ENCODE results near the gene SSC5D.
"Not testable (repeated sequence)": the region's sequence is repeated elsewhere in the genome, so short reads cannot be mapped to it uniquely, and the experiment has no call there.

Gene SSC5D

GRCh38 chr19:55495646-55496349 lies 7.6 kb downstream of the SSC5D start:
- Histone ChIP-seq H3K36me3 (ENCODE audit: control insufficient read depth in 1 of 2, insufficient read depth in 2 of 2, low read length in 2 of 2) (no peaks in the 10 kb centered on the region), H3K9me3 (ENCODE audit: control insufficient read depth in 1 of 2, low read length in 2 of 2) (no peaks in the 10 kb centered on the region), H3K27me3 (ENCODE audit: control insufficient read depth in 1 of 2, insufficient read depth in 2 of 2, low read length in 2 of 2) (peaks cover 0 to 21% of the 10 kb centered on the region in 2 donors), H3K4me3 (ENCODE audit: low read depth in 1 of 2, low read length in 2 of 2) (no peak overlapping the region), H3K4me1 (ENCODE audit: control insufficient read depth in 1 of 2, insufficient read depth in 2 of 2, low read length in 2 of 2) (peaks cover 0 to 3% of the 10 kb centered on the region in 2 donors), H3K27ac (ENCODE audit: low read depth, low read length) (no peak overlapping the region), H3K9ac (ENCODE audit: low read depth in 1 of 2, low read length in 2 of 2) (no peak overlapping the region)

GRCh38 chr19:55496820-55497219 lies 8.6 kb downstream of the SSC5D start:
- not testable (repeated sequence) for H3K36me3 ChIP-seq (ENCODE audit: control insufficient read depth in 1 of 2, insufficient read depth in 2 of 2, low read length in 2 of 2); H3K27ac ChIP-seq (ENCODE audit: low read depth, low read length); H3K4me3 ChIP-seq (ENCODE audit: low read depth in 1 of 2, low read length in 2 of 2); H3K4me1 ChIP-seq (ENCODE audit: control insufficient read depth in 1 of 2, insufficient read depth in 2 of 2, low read length in 2 of 2); H3K9me3 ChIP-seq (ENCODE audit: control insufficient read depth in 1 of 2, low read length in 2 of 2); H3K9ac ChIP-seq (ENCODE audit: low read depth in 1 of 2, low read length in 2 of 2)
- H3K27me3 ChIP-seq (ENCODE audit: control insufficient read depth in 1 of 2, insufficient read depth in 2 of 2, low read length in 2 of 2) = peaks cover 0 to 17% of the 10 kb centered on the region in 2 donors

DNA sequence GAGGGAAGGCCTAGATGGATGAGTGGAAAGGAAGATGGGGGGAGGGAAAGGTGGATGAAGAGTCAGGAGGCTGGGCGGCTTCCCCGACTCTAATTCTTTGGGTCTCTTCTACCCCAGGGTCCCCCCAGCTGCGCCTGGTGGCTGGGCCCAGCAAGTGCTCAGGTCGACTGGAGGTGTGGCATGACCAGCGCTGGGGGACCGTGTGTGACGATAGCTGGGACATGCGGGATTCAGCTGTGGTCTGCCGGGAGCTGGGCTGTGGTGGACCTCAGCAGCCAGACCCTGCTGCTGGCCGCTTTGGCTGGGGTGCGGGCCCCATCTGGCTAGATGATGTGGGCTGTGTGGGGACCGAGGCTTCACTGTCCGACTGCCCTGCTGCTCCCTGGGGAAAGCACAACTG lies 9.5 kb downstream of the SSC5D start:
- Histone ChIP-seq H3K9ac (ENCODE audit: low read depth in 1 of 2, low read length in 2 of 2) (no peak overlapping the region), H3K36me3 (ENCODE audit: control insufficient read depth in 1 of 2, insufficient read depth in 2 of 2, low read length in 2 of 2) (no peaks in the 10 kb centered on the region), H3K4me1 (ENCODE audit: control insufficient read depth in 1 of 2, insufficient read depth in 2 of 2, low read length in 2 of 2) (no peaks in the 10 kb centered on the region), H3K9me3 (ENCODE audit: control insufficient read depth in 1 of 2, low read length in 2 of 2) (no peaks in the 10 kb centered on the region), H3K4me3 (ENCODE audit: low read depth in 1 of 2, low read length in 2 of 2) (no peak overlapping the region), H3K27ac (ENCODE audit: low read depth, low read length) (no peak overlapping the region), H3K27me3 (ENCODE audit: control insufficient read depth in 1 of 2, insufficient read depth in 2 of 2, low read length in 2 of 2) (peaks cover 0 to 11% of the 10 kb centered on the region in 2 donors)

GRCh38 chr19:55498246-55498840 lies 10.1 kb downstream of the SSC5D start:
- Histone ChIP-seq H3K27ac (ENCODE audit: low read depth, low read length) (no peak overlapping the region), H3K4me3 (ENCODE audit: low read depth in 1 of 2, low read length in 2 of 2) (no peak overlapping the region), H3K9me3 (ENCODE audit: control insufficient read depth in 1 of 2, low read length in 2 of 2) (no peaks in the 10 kb centered on the region), H3K4me1 (ENCODE audit: control insufficient read depth in 1 of 2, insufficient read depth in 2 of 2, low read length in 2 of 2) (no peaks in the 10 kb centered on the region), H3K27me3 (ENCODE audit: control insufficient read depth in 1 of 2, insufficient read depth in 2 of 2, low read length in 2 of 2) (peaks cover 0 to 8% of the 10 kb centered on the region in 2 donors), H3K36me3 (ENCODE audit: control insufficient read depth in 1 of 2, insufficient read depth in 2 of 2, low read length in 2 of 2) (no peaks in the 10 kb centered on the region), H3K9ac (ENCODE audit: low read depth in 1 of 2, low read length in 2 of 2) (no peak overlapping the region)

DNA sequence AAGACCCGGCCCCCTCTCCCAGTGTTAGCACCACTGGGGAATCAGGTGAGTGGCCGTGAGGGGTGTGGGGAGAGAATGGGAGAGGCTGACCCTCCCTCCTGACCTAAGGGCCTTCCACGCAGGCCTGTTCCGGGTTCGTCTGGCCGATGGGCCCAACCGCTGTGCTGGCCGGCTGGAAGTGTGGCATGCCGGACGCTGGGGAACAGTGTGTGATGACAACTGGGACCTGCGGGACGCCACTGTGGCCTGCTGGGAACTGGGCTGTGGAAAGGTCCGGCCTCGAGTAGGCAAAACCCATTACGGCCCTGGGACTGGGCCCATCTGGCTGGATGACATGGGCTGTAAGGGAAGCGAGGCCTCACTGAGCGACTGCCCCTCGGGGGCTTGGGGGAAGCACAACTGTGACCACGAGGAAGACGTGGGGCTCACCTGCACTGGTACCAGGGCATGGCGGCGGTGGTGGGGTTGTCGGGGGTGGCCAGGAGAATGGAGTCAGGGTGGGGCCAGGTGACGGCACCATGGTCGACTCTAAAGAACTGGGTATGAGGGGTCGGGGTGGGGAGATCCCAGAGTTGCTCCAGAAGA lies 12.2 kb downstream of the SSC5D start:
- Histone ChIP-seq H3K4me3 (ENCODE audit: low read depth in 1 of 2, low read length in 2 of 2) (no peak overlapping the region), H3K27me3 (ENCODE audit: control insufficient read depth in 1 of 2, insufficient read depth in 2 of 2, low read length in 2 of 2) (no peaks in the 10 kb centered on the region), H3K9ac (ENCODE audit: low read depth in 1 of 2, low read length in 2 of 2) (no peak overlapping the region), H3K36me3 (ENCODE audit: control insufficient read depth in 1 of 2, insufficient read depth in 2 of 2, low read length in 2 of 2) (no peaks in the 10 kb centered on the region), H3K4me1 (ENCODE audit: control insufficient read depth in 1 of 2, insufficient read depth in 2 of 2, low read length in 2 of 2) (no peaks in the 10 kb centered on the region), H3K9me3 (ENCODE audit: control insufficient read depth in 1 of 2, low read length in 2 of 2) (no peaks in the 10 kb centered on the region), H3K27ac (ENCODE audit: low read depth, low read length) (no peak overlapping the region)

GRCh38 chr19:55502197-55502952 lies 14.1 kb downstream of the SSC5D start:
- no peaks in the 10 kb centered on the region for H3K4me1 ChIP-seq (ENCODE audit: control insufficient read depth in 1 of 2, insufficient read depth in 2 of 2, low read length in 2 of 2)
- no peak overlapping the region for H3K27ac ChIP-seq (ENCODE audit: low read depth, low read length)
- no peaks in the 10 kb centered on the region for H3K27me3 ChIP-seq (ENCODE audit: control insufficient read depth in 1 of 2, insufficient read depth in 2 of 2, low read length in 2 of 2)
- H3K9ac ChIP-seq (ENCODE audit: low read depth in 1 of 2, low read length in 2 of 2) = no peak overlapping the region
- no peaks in the 10 kb centered on the region for H3K36me3 ChIP-seq (ENCODE audit: control insufficient read depth in 1 of 2, insufficient read depth in 2 of 2, low read length in 2 of 2)
- H3K4me3 ChIP-seq (ENCODE audit: low read depth in 1 of 2, low read length in 2 of 2) = no peak overlapping the region
- no peaks in the 10 kb centered on the region for H3K9me3 ChIP-seq (ENCODE audit: control insufficient read depth in 1 of 2, low read length in 2 of 2)

DNA sequence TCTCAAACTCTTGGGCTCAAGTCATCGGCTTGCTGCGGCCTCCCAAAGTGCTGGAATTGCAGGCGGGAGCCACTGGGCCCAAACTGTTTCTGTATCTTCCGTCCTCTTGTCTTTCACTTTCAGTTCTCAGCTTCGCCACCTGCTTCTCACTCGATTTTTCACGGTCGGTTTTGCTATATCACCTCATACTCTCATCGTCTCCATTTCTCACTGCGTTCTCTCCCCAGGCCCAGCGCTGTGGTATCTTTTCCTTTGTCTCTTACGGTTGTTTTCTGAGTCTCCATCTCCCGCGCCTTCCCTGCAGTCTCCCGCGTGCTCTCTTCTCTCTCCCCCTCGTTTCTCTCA lies 14.9 kb downstream of the SSC5D start:
- Histone ChIP-seq H3K9ac (ENCODE audit: low read depth in 1 of 2, low read length in 2 of 2) (no peak overlapping the region), H3K27ac (ENCODE audit: low read depth, low read length) (no peak overlapping the region), H3K4me3 (ENCODE audit: low read depth in 1 of 2, low read length in 2 of 2) (peak overlapping the region in 1 of 2 donors; percentile 3), H3K36me3 (ENCODE audit: control insufficient read depth in 1 of 2, insufficient read depth in 2 of 2, low read length in 2 of 2) (no peaks in the 10 kb centered on the region), H3K9me3 (ENCODE audit: control insufficient read depth in 1 of 2, low read length in 2 of 2) (no peaks in the 10 kb centered on the region), H3K27me3 (ENCODE audit: control insufficient read depth in 1 of 2, insufficient read depth in 2 of 2, low read length in 2 of 2) (no peaks in the 10 kb centered on the region), H3K4me1 (ENCODE audit: control insufficient read depth in 1 of 2, insufficient read depth in 2 of 2, low read length in 2 of 2) (peaks cover 0 to 2% of the 10 kb centered on the region in 2 donors)

GRCh38 chr19:55503502-55504251 lies 15.4 kb downstream of the SSC5D start:
- Histone ChIP-seq H3K9ac (ENCODE audit: low read depth in 1 of 2, low read length in 2 of 2) (no peak overlapping the region), H3K36me3 (ENCODE audit: control insufficient read depth in 1 of 2, insufficient read depth in 2 of 2, low read length in 2 of 2) (no peaks in the 10 kb centered on the region), H3K9me3 (ENCODE audit: control insufficient read depth in 1 of 2, low read length in 2 of 2) (no peaks in the 10 kb centered on the region), H3K4me3 (ENCODE audit: low read depth in 1 of 2, low read length in 2 of 2) (peak overlapping the region; percentile 64 to 74), H3K4me1 (ENCODE audit: control insufficient read depth in 1 of 2, insufficient read depth in 2 of 2, low read length in 2 of 2) (peaks cover 0 to 4% of the 10 kb centered on the region in 2 donors), H3K27me3 (ENCODE audit: control insufficient read depth in 1 of 2, insufficient read depth in 2 of 2, low read length in 2 of 2) (no peaks in the 10 kb centered on the region), H3K27ac (ENCODE audit: low read depth, low read length) (peak overlapping the region; percentile 8)

DNA sequence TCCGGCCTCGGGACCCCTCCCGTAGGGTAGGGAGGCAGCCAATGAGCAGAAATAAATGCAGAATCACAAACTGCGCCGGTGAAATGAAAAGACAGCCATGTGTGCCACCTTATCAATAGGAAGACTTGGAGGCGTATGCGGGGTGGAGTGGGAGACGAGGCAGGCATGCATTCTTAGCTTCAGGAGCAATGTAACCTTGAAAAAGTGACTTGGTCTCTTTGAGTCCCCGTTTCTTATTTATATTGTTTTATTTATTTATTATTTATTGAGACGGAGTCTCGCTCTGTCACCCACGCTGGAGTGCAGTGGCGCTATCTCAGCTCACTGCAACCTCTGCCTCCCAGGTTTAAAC lies 16.0 kb downstream of the SSC5D start:
- Histone ChIP-seq H3K27me3 (ENCODE audit: control insufficient read depth in 1 of 2, insufficient read depth in 2 of 2, low read length in 2 of 2) (no peaks in the 10 kb centered on the region), H3K4me1 (ENCODE audit: control insufficient read depth in 1 of 2, insufficient read depth in 2 of 2, low read length in 2 of 2) (peaks cover 0 to 4% of the 10 kb centered on the region in 2 donors), H3K27ac (ENCODE audit: low read depth, low read length) (no peak overlapping the region), H3K4me3 (ENCODE audit: low read depth in 1 of 2, low read length in 2 of 2) (peak overlapping the region; percentile 64 to 74), H3K36me3 (ENCODE audit: control insufficient read depth in 1 of 2, insufficient read depth in 2 of 2, low read length in 2 of 2) (no peaks in the 10 kb centered on the region), H3K9me3 (ENCODE audit: control insufficient read depth in 1 of 2, low read length in 2 of 2) (no peaks in the 10 kb centered on the region), H3K9ac (ENCODE audit: low read depth in 1 of 2, low read length in 2 of 2) (no peak overlapping the region)

Measured in duodenal mucosa (tissue), 2 donors.